HCT116 (cell line): Measurements from ENCODE around the gene SLC12A7. TPM values are rescaled to one million over a fixed set of nuclear protein-coding genes. Genes with fewer than 3 reads are reported as not detected.

ENCODE experiments used
- ATAC-seq: fragments of 200-7000 bp; cut with Tn5 transposase; 2 replicates; pipeline ENCODE4 v1.9.1; 2020; ENCODE audit warnings: mild to moderate bottlenecking, moderate library complexity
- BruUV-seq: library from RNA; stranded (reverse); fragments of 400-500 nt; replicated peaks from 2 replicates; lab custom pipeline; 2021; lab: Mats Ljungman, UMichigan
- CTCF ChIA-PET: fragments of 300-600 bp; sonication (Branson Sonifier 250); formaldehyde crosslinking; loops from one replicate; lab custom pipeline; 2021; ENCODE audit warnings: antibody characterized with exemption; lab: Charles Lee
- POLR2A ChIA-PET: fragments of 300-600, 350-600 bp; sonication (Branson Sonifier 250); formaldehyde crosslinking; loops from one replicate; lab custom pipeline; 2021; ENCODE audit warnings: antibody characterized with exemption; lab: Charles Lee
- RAD21 ChIA-PET, 2 experiments: fragments of 300-600 bp; sonication (Branson Sonifier 250); formaldehyde crosslinking; loops; one replicate each; lab custom pipeline; 2023; ENCODE audit warnings: low total read pairs in 2 of 2; ENCODE audit not compliant: uncharacterized antibody in 2 of 2, unreplicated experiment in 2 of 2, low non-redundant PET in 1 of 2; lab: Charles Lee
- DNase-seq: peaks from one replicate; pipeline ENCODE4 v3.0.0-alpha.2; 2010; ENCODE audit warnings: low read depth, low spot score
- H2AFZ ChIP-seq: fragments of 200-600 bp; shearing (Covaris generic), sonication (generic); 2 replicates; pipeline ENCODE4 v1.6.1; 2017; ENCODE audit warnings: low read depth, mixed run types, mixed read lengths, antibody characterized with exemption, low read length; ENCODE audit not compliant: poor library complexity, severe bottlenecking
- H3K27ac ChIP-seq: 2 replicates; pipeline ENCODE4 v1.5.1; 2012; ENCODE audit warnings: low read depth, low read length
- H3K27me3 ChIP-seq: fragments of 200-600 bp; sonication (generic); 2 replicates; pipeline ENCODE4 v1.6.1; 2016; ENCODE audit warnings: mixed run types, low read length, mixed read lengths; ENCODE audit not compliant: insufficient read depth
- H3K36me3 ChIP-seq, 2 experiments: fragments of 200-500 bp in 1 of 2; fragments of 200-600 bp in 1 of 2; sonication (Bioruptor generic) in 1 of 2; sonication (generic) in 1 of 2; 2 replicates each; pipeline versions ENCODE4 v1.5.1 to v1.6.1; 2014 to 2016; ENCODE audit warnings: low read length in 2 of 2, inconsistent platforms in 1 of 2, mixed read lengths in 1 of 2, mixed run types in 1 of 2; ENCODE audit not compliant: insufficient read depth in 2 of 2, control insufficient read depth in 1 of 2
- H3K4me1 ChIP-seq, 2 experiments: fragments of 200-600 bp in 1 of 2; sonication (generic) in 1 of 2; 2 replicates each; pipeline versions ENCODE4 v1.5.1 to v1.6.1; 2012 to 2017; ENCODE audit warnings: low read length in 2 of 2, inconsistent platforms in 1 of 2, mild to moderate bottlenecking in 1 of 2, mixed read lengths in 1 of 2, mixed run types in 1 of 2, moderate library complexity in 1 of 2; ENCODE audit not compliant: insufficient read depth in 2 of 2, control insufficient read depth in 1 of 2
- H3K4me2 ChIP-seq: fragments of 200-600 bp; sonication (generic); 2 replicates; pipeline ENCODE4 v1.6.1; 2017; ENCODE audit warnings: mixed run types, low read length, mixed read lengths
- H3K4me3 ChIP-seq, 2 experiments: fragments of 200-600 bp in 1 of 2; sonication (generic) in 1 of 2; replicated peaks in 1 of 2; 2 replicates each; pipeline ENCODE4 v1.5.1; 2011 to 2016; ENCODE audit warnings: low read length in 2 of 2, control low read depth in 1 of 2, low read depth in 1 of 2, mild to moderate bottlenecking in 1 of 2, mixed read lengths in 1 of 2, mixed run types in 1 of 2
- H3K79me2 ChIP-seq: fragments of 200-600 bp; sonication (generic); 2 replicates; pipeline ENCODE4 v1.6.1; 2017; ENCODE audit warnings: mild to moderate bottlenecking, mixed run types, low read length, moderate library complexity, mixed read lengths; ENCODE audit not compliant: insufficient read depth
- H3K9ac ChIP-seq: fragments of 200-600 bp; sonication (generic); 2 replicates; pipeline ENCODE4 v1.6.1; 2016; ENCODE audit warnings: low read length, mixed read lengths
- H3K9me2 ChIP-seq: fragments of 200-600 bp; sonication (generic), shearing (Covaris generic); 2 replicates; pipeline ENCODE4 v1.6.1; 2017; ENCODE audit warnings: mixed run types, mild to moderate bottlenecking, moderate library complexity; ENCODE audit not compliant: insufficient read depth
- H3K9me3 ChIP-seq, 2 experiments: fragments of 200-500 bp in 1 of 2; fragments of 200-600 bp in 1 of 2; sonication (Bioruptor generic) in 1 of 2; sonication (generic) in 1 of 2; 2 replicates each; pipeline ENCODE4 v1.6.1; 2014 to 2017; ENCODE audit warnings: low read length in 2 of 2, mixed read lengths in 2 of 2, inconsistent platforms in 1 of 2, low read depth in 1 of 2, mild to moderate bottlenecking in 1 of 2, mixed run types in 1 of 2, moderate library complexity in 1 of 2; ENCODE audit not compliant: control insufficient read depth in 1 of 2, insufficient read depth in 1 of 2
- H4K20me1 ChIP-seq: fragments of 200-600 bp; sonication (generic), shearing (Covaris generic); 2 replicates; pipeline ENCODE4 v1.6.1; 2017; ENCODE audit warnings: mixed run types, mild to moderate bottlenecking, moderate library complexity; ENCODE audit not compliant: insufficient read depth
- CBX3 ChIP-seq: IDR thresholded peaks from 2 replicates; pipeline ENCODE4 v1.6.1; 2012; ENCODE audit warnings: low read depth
- CEBPB ChIP-seq: IDR thresholded peaks from 2 replicates; pipeline ENCODE4 v1.6.1; 2012; ENCODE audit warnings: low read depth
- EGR1 ChIP-seq: IDR thresholded peaks from 2 replicates; pipeline ENCODE4 v1.6.1; 2012; ENCODE audit warnings: low read depth
- ELF1 ChIP-seq: IDR thresholded peaks from 2 replicates; pipeline ENCODE4 v1.6.1; 2012; ENCODE audit warnings: low read depth, borderline replicate concordance
- EZH2 ChIP-seq: fragments of 200-600 bp; sonication (generic); IDR thresholded peaks from 2 replicates; pipeline ENCODE4 v1.6.1; 2017; ENCODE audit warnings: antibody characterized with exemption, mixed run types
- EZH2phosphoT487 ChIP-seq: fragments of 200-600 bp; IDR thresholded peaks from 2 replicates; pipeline ENCODE4 v1.6.1; 2018; ENCODE audit warnings: antibody characterized with exemption, borderline replicate concordance
- JUND ChIP-seq: IDR thresholded peaks from 2 replicates; pipeline ENCODE4 v1.6.1; 2012
- POLR2A ChIP-seq: IDR thresholded peaks from 2 replicates; pipeline ENCODE4 v1.7.0; 2011; ENCODE audit warnings: borderline replicate concordance; ENCODE audit not compliant: insufficient read depth, insufficient read length; ENCODE audit errors: extremely low read depth
- POLR2AphosphoS5 ChIP-seq: IDR thresholded peaks from 2 replicates; pipeline ENCODE4 v1.6.1; 2011; ENCODE audit warnings: mild to moderate bottlenecking, low read depth, low read length, moderate library complexity
- RAD21 ChIP-seq: IDR thresholded peaks from 2 replicates; pipeline ENCODE4 v1.6.1; 2012; ENCODE audit warnings: low read depth, mild to moderate bottlenecking
- SIN3A ChIP-seq: IDR thresholded peaks from 2 replicates; pipeline ENCODE4 v1.6.1; 2012; ENCODE audit warnings: low read depth
- SP1 ChIP-seq: IDR thresholded peaks from 2 replicates; pipeline ENCODE4 v1.6.1; 2012; ENCODE audit warnings: low read depth
- ZFX ChIP-seq: fragments of 450-650 bp; IDR thresholded peaks from 2 replicates; pipeline ENCODE4 v1.6.1; 2017
- ZNF274 ChIP-seq: fragments of 200-500 bp; sonication (Bioruptor generic); IDR thresholded peaks from 2 replicates; pipeline ENCODE4 v1.6.1; 2014; ENCODE audit warnings: mild to moderate bottlenecking, low read depth, low read length, inconsistent platforms
- intact Hi-C: fragments of 100-400 bp; cut with micrococcal nuclease; formaldehyde crosslinking; loops from 2 replicates; pipeline ENCODE4 v1.10.0; 2022
- total RNA-seq: library from RNA; stranded (reverse); gene quantifications from one replicate; pipeline ENCODE4 v1.2.1, GENCODE V29; 2021; ENCODE audit not compliant: unreplicated experiment
- TF ChIP-seq, protein P1 (sequence below): IDR thresholded peaks from 2 replicates; pipeline ENCODE4 v1.6.1; 2012
- TF ChIP-seq, protein P2 (sequence below), 3 experiments: fragments of 200-600 bp in 1 of 3; sonication (generic) in 1 of 3; IDR thresholded peaks in 2 of 3; conservative IDR thresholded peaks in 1 of 3; 2 replicates each; pipeline ENCODE4 v1.5.1; 2012 to 2017; ENCODE audit warnings: low read depth in 2 of 3, low read length in 2 of 3, antibody characterized with exemption in 1 of 3, borderline replicate concordance in 1 of 3, control low read depth in 1 of 3, mild to moderate bottlenecking in 1 of 3, mixed read lengths in 1 of 3, mixed run types in 1 of 3, moderate library complexity in 1 of 3; ENCODE audit not compliant: insufficient read depth in 1 of 3
- TF ChIP-seq, protein P3 (sequence below): IDR thresholded peaks from 2 replicates; pipeline ENCODE4 v1.6.1; 2012
- TF ChIP-seq, protein P4 (sequence below): IDR thresholded peaks from 2 replicates; pipeline ENCODE4 v1.6.1; 2011; ENCODE audit warnings: mild to moderate bottlenecking, low read length, moderate library complexity; ENCODE audit not compliant: insufficient replicate concordance; ENCODE audit errors: extremely low read depth
- TF ChIP-seq, protein P5 (sequence below): IDR thresholded peaks from 2 replicates; pipeline ENCODE4 v1.6.1; 2012; ENCODE audit warnings: low read depth

Gene SLC12A7
- total RNA-seq, 1 experiment from 2014 or later = 29.6 TPM

DNA sequence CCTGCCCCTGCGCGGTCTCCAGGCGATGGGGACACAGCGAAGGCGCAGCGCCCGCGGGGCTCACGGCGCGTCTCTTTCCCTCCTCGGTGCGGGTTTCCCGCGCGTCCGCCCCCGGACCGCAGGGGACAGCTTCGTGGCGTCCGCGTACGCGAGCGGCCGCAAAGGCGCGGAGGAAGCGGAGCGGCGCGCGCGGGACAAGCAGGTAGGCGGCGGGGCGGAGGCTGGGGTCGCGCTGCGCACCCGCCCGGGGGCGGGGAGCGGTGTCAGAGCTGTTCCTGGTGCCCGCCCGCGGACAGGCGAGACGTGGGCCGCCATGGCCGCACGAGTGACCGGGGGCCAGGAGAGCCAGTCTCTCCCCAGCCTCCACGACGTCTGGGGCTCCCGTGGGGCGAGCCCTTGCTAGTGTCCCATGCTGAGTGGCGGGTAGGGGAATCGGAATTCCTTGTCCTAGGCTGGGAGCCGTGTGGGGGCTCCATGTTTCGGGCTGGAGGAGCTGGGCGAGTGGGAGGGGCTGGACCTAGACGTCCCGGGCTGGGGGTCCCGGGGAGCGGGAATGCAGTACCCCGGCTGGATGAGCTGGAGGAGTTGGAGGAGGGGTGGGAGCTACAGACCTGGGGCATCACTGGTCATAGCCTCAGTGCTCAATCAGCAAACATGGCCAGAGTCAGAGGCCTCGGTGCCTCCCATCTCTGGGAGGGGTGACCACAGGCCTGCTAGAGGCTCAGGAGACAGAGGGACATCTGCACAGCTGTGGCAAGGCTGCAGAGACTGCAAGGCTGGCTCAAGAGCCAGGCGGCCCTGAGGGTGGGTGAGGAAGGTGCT, 102.3 kb downstream of the SLC12A7 start:
- Histone ChIP-seq H3K9ac (peak overlapping the region; percentile 48), H3K4me1 (peaks cover 23 to 44% of the 10 kb centered on the region in 2 experiments), H3K27ac (peak overlapping the region; percentile 18), H2AFZ (no peak overlapping the region), H4K20me1 (no peaks in the 10 kb centered on the region; the same call in 1 of the 2 replicates), H3K4me3 (peak overlapping the region; percentile 40 to 59), H3K79me2 (no peaks in the 10 kb centered on the region), H3K4me2 (peak overlapping the region; percentile 77), H3K9me3 (no peaks in the 10 kb centered on the region), H3K36me3 (0 out of 4 replicates have a peak, but pooled peaks cover 0 to 4% of the 10 kb centered on the region in 2 experiments), H3K27me3 (no peaks in the 10 kb centered on the region; the same call in 1 of the 2 replicates), H3K9me2 (no peaks in the 10 kb centered on the region)
- ChIA-PET POLR2A (interaction anchor here (0.6 to 1.7 kb wide), 3 partner anchors 12 to 158 kb away, joined by 3 to 4 read pairs (median 3); no protein-coding TSS in a partner anchor), RAD21 (no interaction called here), CTCF (interaction anchor here (1.2 to 2.3 kb wide), 5 partner anchors 10 to 88 kb away, joined by 4 to 28 read pairs (median 7); no protein-coding TSS in a partner anchor)
- DNase-seq (no peak), ATAC-seq (no peak)
- intact Hi-C loops = loop anchor here (10.0 kb wide), 1 partner anchor 155 kb away; no protein-coding TSS in a partner anchor
- BruUV-seq = no TSS peak
- TF ChIP-seq, protein P1, sequence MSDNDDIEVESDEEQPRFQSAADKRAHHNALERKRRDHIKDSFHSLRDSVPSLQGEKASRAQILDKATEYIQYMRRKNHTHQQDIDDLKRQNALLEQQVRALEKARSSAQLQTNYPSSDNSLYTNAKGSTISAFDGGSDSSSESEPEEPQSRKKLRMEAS = no peak
- TF ChIP-seq EZH2phosphoT487 (no peak), SP1 (no peak), CBX3 (no peak), RAD21 (no peak), POLR2A (no peak), SIN3A (no peak), POLR2AphosphoS5 (no peak), ELF1 (no peak), EZH2 (no peak), EGR1 (no peak), ZNF274 (no peak), CEBPB (no peak), ZFX (no peak), JUND (no peak)
- TF ChIP-seq, protein P2, sequence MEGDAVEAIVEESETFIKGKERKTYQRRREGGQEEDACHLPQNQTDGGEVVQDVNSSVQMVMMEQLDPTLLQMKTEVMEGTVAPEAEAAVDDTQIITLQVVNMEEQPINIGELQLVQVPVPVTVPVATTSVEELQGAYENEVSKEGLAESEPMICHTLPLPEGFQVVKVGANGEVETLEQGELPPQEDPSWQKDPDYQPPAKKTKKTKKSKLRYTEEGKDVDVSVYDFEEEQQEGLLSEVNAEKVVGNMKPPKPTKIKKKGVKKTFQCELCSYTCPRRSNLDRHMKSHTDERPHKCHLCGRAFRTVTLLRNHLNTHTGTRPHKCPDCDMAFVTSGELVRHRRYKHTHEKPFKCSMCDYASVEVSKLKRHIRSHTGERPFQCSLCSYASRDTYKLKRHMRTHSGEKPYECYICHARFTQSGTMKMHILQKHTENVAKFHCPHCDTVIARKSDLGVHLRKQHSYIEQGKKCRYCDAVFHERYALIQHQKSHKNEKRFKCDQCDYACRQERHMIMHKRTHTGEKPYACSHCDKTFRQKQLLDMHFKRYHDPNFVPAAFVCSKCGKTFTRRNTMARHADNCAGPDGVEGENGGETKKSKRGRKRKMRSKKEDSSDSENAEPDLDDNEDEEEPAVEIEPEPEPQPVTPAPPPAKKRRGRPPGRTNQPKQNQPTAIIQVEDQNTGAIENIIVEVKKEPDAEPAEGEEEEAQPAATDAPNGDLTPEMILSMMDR (IDR thresholded peaks at IDR 0.05 in 2 of 3, conservative IDR thresholded peaks at IDR 0.05 in 1 of 3; ENCODE audit: borderline replicate concordance in 1 of 3, insufficient read depth in 1 of 3, low read depth in 2 of 3, low read length in 2 of 3) = no peak
- TF ChIP-seq, protein P3, sequence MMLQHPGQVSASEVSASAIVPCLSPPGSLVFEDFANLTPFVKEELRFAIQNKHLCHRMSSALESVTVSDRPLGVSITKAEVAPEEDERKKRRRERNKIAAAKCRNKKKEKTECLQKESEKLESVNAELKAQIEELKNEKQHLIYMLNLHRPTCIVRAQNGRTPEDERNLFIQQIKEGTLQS = no peak
- TF ChIP-seq, protein P4, sequence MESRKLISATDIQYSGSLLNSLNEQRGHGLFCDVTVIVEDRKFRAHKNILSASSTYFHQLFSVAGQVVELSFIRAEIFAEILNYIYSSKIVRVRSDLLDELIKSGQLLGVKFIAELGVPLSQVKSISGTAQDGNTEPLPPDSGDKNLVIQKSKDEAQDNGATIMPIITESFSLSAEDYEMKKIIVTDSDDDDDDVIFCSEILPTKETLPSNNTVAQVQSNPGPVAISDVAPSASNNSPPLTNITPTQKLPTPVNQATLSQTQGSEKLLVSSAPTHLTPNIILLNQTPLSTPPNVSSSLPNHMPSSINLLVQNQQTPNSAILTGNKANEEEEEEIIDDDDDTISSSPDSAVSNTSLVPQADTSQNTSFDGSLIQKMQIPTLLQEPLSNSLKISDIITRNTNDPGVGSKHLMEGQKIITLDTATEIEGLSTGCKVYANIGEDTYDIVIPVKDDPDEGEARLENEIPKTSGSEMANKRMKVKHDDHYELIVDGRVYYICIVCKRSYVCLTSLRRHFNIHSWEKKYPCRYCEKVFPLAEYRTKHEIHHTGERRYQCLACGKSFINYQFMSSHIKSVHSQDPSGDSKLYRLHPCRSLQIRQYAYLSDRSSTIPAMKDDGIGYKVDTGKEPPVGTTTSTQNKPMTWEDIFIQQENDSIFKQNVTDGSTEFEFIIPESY = no peak
- TF ChIP-seq, protein P5, sequence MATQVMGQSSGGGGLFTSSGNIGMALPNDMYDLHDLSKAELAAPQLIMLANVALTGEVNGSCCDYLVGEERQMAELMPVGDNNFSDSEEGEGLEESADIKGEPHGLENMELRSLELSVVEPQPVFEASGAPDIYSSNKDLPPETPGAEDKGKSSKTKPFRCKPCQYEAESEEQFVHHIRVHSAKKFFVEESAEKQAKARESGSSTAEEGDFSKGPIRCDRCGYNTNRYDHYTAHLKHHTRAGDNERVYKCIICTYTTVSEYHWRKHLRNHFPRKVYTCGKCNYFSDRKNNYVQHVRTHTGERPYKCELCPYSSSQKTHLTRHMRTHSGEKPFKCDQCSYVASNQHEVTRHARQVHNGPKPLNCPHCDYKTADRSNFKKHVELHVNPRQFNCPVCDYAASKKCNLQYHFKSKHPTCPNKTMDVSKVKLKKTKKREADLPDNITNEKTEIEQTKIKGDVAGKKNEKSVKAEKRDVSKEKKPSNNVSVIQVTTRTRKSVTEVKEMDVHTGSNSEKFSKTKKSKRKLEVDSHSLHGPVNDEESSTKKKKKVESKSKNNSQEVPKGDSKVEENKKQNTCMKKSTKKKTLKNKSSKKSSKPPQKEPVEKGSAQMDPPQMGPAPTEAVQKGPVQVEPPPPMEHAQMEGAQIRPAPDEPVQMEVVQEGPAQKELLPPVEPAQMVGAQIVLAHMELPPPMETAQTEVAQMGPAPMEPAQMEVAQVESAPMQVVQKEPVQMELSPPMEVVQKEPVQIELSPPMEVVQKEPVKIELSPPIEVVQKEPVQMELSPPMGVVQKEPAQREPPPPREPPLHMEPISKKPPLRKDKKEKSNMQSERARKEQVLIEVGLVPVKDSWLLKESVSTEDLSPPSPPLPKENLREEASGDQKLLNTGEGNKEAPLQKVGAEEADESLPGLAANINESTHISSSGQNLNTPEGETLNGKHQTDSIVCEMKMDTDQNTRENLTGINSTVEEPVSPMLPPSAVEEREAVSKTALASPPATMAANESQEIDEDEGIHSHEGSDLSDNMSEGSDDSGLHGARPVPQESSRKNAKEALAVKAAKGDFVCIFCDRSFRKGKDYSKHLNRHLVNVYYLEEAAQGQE = no peak
